ENCODE results near the gene UBE2E1. TPM values are rescaled to one million over a fixed set of nuclear protein-coding genes. Genes with fewer than 3 reads are reported as not detected.

The UBE2E1 gene
- total RNA-seq, 1 donor from 2014 or later: 74.6 TPM

DNA sequence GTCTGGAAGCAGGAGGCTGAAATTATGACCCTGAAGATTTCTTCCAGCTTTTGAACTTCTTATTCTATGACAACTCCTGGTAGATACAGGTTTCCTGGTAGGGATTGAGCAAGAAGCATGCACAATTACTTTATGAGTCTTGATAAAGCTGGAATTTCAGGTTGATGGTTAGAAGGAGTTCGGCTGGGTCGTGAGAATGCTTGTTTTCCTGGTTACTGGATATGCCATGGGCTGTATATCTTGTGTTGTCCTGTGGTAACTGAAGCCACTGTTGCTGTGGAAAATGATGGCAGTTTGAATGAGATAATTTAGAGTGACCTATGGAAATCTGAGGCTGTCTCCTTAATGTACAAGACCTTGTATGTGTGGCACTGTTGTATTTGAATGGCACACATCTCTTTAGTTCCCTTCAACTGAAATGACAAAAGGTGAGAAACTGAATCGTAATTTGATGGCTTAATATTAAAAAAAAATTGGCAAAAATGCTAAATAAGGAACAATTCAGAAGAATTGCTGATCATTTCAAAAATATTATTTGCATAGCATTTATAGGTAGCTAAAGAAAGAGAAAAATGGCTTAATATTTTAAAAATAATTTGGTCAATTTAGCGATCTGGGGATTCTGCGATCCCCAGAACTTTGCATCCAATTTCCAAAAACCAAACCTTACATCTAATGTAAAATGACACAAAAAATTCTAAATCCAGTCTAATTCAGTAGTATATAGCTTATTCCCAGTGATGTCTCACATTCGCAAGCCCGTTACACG, 1.1 kb upstream of the UBE2E1 start:
- no peaks in the 10 kb centered on the region for H3K27me3 ChIP-seq
- TF ChIP-seq, protein P1, sequence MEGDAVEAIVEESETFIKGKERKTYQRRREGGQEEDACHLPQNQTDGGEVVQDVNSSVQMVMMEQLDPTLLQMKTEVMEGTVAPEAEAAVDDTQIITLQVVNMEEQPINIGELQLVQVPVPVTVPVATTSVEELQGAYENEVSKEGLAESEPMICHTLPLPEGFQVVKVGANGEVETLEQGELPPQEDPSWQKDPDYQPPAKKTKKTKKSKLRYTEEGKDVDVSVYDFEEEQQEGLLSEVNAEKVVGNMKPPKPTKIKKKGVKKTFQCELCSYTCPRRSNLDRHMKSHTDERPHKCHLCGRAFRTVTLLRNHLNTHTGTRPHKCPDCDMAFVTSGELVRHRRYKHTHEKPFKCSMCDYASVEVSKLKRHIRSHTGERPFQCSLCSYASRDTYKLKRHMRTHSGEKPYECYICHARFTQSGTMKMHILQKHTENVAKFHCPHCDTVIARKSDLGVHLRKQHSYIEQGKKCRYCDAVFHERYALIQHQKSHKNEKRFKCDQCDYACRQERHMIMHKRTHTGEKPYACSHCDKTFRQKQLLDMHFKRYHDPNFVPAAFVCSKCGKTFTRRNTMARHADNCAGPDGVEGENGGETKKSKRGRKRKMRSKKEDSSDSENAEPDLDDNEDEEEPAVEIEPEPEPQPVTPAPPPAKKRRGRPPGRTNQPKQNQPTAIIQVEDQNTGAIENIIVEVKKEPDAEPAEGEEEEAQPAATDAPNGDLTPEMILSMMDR (IDR thresholded peaks at IDR 0.05): no peak
- intact Hi-C loops (cut with DNase I): loop anchor here (5.0 kb wide), 1 partner anchor 602 kb away; the partner anchor contains the start of gene UBE2E2
- H3K36me3 ChIP-seq: no peaks in the 10 kb centered on the region
- no peaks in the 10 kb centered on the region for H3K9me3 ChIP-seq
- H3K4me1 ChIP-seq: peaks cover 0 to 10% of the 10 kb centered on the region in 2 donors
- no peak overlapping the region for H3K4me3 ChIP-seq
- H3K27ac ChIP-seq: no peak overlapping the region
- DNase-seq (ENCODE audit: low spot score in 2 of 2): no peak

DNA sequence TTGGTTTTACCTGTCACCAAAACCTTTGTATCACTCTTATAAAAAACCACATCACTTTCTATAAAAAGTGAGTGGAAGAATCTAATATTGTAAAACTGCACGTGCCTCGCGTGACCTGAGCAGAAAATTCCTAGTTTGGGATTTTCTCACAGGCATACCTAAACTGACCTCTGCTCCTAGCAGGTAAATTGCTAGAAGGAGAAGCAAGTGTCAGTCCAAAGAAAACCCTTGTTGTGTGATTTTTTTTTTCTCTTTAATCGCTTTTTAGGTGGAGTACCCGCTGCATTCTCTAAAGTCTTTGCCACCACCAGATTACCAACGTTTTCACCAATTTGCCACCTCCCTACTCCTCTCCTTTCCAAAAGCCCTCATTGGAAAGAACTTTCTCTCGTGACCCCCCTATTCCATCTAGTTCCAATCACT, 534 bp upstream of the UBE2E1 start:
- H3K36me3 ChIP-seq: no peaks in the 10 kb centered on the region
- no peak for DNase-seq (ENCODE audit: low spot score in 2 of 2)
- TF ChIP-seq, protein P1 (IDR thresholded peaks at IDR 0.05): no peak

DNA sequence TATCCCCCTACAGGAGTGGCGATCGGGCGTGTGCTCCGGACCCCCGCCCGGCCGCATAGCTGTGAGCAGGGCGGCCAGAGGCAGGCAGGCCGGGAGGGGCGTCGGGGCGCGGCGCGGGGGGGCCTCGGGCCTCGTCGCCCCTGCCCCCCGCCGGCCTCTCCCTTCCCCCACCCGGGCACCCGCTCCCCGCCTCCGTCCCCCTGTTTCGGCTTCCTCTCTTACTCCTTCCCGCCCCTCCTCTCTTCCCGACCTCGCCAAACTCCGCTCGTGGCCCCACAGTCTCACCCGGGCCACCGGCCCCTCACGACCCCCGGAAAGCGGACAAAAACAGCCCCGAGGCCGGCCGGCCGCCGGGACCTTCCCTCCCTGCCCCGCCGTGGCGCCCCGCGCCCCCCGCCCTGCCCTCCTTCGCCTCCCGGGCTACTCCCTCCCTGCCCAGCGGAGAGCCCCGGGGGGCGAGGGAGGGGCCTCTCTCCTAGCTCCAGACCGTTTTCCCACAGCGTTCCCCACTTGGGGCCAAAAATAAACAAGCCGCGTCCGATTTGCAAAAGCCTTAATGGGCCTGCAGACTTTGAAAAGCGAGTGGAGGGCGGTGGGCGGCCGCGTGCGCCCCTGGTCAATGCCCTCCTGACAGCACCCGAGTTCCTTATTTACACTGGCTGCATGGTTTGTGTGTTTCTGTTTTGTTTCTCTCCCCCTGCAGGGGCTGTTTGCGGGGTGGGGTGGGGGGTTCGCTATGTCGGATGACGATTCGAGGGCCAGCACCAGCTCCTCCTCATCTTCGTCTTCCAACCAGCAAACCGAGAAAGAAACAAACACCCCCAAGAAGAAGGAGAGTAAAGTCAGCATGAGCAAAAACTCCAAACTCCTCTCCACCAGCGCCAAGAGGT, 1.0 kb downstream of the UBE2E1 start:
- Histone ChIP-seq H3K9me3 (no peaks in the 10 kb centered on the region), H3K27me3 (no peaks in the 10 kb centered on the region), H3K4me1 (peaks cover 0 to 23% of the 10 kb centered on the region in 2 donors), H3K27ac (peak overlapping the region; percentile 63 to 66), H3K36me3 (no peaks in the 10 kb centered on the region), H3K4me3 (peak overlapping the region; percentile 78 to 84)
- intact Hi-C loops (cut with DNase I): loop anchor here (5.0 kb wide), 1 partner anchor 604 kb away; the partner anchor contains the start of gene UBE2E2
- DNase-seq (ENCODE audit: low spot score in 2 of 2): peak in 1 of 2 donors; percentile 62
- TF ChIP-seq, protein P1 (IDR thresholded peaks at IDR 0.05): no peak

More for the DNA sequence above, 534 bp upstream of the UBE2E1 start:
- Histone ChIP-seq H3K27ac (peak overlapping the region; percentile 63 to 66), H3K4me3 (peak overlapping the region; percentile 78 to 84), H3K9me3 (no peaks in the 10 kb centered on the region), H3K27me3 (no peaks in the 10 kb centered on the region), H3K4me1 (peaks cover 0 to 14% of the 10 kb centered on the region in 2 donors)
- intact Hi-C loops (cut with DNase I): loop anchor here (5.0 kb wide), 1 partner anchor 603 kb away; the partner anchor contains the start of gene UBE2E2

DNA sequence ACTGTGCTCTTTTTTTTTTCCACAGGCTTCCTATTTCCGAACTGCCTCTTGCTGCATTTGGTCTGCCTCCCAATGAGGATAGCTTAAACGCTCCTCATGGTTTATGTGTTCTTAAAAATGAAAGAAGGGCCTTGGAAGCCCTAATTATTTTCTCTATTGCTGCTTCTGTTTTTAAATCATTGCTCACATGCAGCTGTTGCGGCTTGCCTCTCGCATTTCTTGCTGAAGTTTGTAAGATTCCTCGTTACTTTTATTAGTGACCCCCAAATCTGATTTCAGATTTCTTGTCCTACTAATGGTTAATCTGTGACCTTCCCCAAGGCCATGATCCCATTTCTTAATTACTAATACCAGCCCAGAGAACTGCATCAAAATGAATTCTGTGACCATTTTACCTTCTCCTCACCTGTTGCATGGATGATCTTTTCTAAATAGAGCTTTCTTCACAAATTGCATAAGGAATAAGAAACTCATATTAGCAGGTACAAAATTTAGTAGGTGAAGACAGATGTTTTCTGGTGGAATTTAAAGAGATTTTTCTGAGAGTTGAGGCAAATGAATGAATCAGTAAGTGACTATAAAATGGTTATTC, 1.8 kb downstream of the UBE2E1 start:
- Histone ChIP-seq H3K27ac (peak overlapping the region in 1 of 2 donors; percentile 66), H3K9me3 (no peaks in the 10 kb centered on the region), H3K4me3 (peak overlapping the region; percentile 78 to 84), H3K4me1 (peaks cover 0 to 28% of the 10 kb centered on the region in 2 donors), H3K36me3 (no peaks in the 10 kb centered on the region), H3K27me3 (no peaks in the 10 kb centered on the region)
- DNase-seq (ENCODE audit: low spot score in 2 of 2): no peak
- intact Hi-C loops (cut with DNase I): loop anchor here (5.0 kb wide), 1 partner anchor 605 kb away; the partner anchor contains the start of gene UBE2E2
- TF ChIP-seq, protein P1 (IDR thresholded peaks at IDR 0.05): no peak

DNA sequence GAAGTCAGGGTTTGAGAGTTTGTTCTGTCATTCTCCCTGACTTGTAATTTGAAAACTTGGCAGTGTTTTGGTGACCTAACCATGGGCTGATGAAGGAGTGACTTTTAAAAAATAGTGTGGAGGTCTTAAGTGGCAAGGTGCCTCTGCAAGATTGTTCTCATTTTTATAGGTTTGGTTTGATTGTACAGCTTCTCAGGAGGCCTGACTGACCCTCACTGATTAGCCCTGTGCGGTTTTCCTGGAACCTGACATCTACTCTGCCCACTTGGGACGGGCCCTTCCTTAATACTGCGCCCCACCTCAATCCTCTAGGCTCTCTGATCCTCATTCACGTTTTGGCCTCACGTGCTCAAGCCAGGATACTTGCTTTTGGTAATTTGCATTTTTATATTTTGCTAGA, 2.8 kb downstream of the UBE2E1 start:
- no peaks in the 10 kb centered on the region for H3K9me3 ChIP-seq
- no peak overlapping the region for H3K27ac ChIP-seq
- peaks cover 0 to 28% of the 10 kb centered on the region in 2 donors for H3K4me1 ChIP-seq
- H3K27me3 ChIP-seq: no peaks in the 10 kb centered on the region
- intact Hi-C loops (cut with DNase I): loop anchor here (5.0 kb wide), 1 partner anchor 606 kb away; the partner anchor contains the start of gene UBE2E2
- TF ChIP-seq, protein P1 (IDR thresholded peaks at IDR 0.05): no peak
- no peaks in the 10 kb centered on the region for H3K36me3 ChIP-seq
- H3K4me3 ChIP-seq: no peak overlapping the region
- no peak for DNase-seq (ENCODE audit: low spot score in 2 of 2)
